ENCODE data around the gene ELMO1.

- TF ChIP-seq SMC3 (IDR thresholded peaks at IDR 0.05): no peak
- TF ChIP-seq CTCF (IDR thresholded peaks at IDR 0.05): no peak
- no peak for TF ChIP-seq POLR2A (IDR thresholded peaks at IDR 0.05; ENCODE audit: low read length)
- no peak for TF ChIP-seq HEYL (CRISPR knock-in tag; IDR thresholded peaks at IDR 0.05)
- TF ChIP-seq PHF8 (IDR thresholded peaks at IDR 0.05; ENCODE audit: borderline replicate concordance, low read depth): no peak
- TF ChIP-seq EP300 (IDR thresholded peaks at IDR 0.05): no peak
- TF ChIP-seq REST (IDR thresholded peaks at IDR 0.05): no peak
- no peak for TF ChIP-seq MAX (IDR thresholded peaks at IDR 0.05)
- no peak for TF ChIP-seq PBX3 (IDR thresholded peaks at IDR 0.05)
Observed at GRCh38 chr7:37431413-37431812, 17.3 kb downstream of the ELMO1 start.

Measured in A549 (cell line).